HepG2 (cell line): ENCODE results near the gene LRRC63. TPM values are rescaled to one million over a fixed set of nuclear protein-coding genes. Genes with fewer than 3 reads are reported as not detected.

Source experiments
- ATAC-seq: fragments of 200-7000 bp; cut with Tn5 transposase; 3 replicates; pipeline ENCODE4 v1.9.1; 2020; ENCODE audit warnings: mild to moderate bottlenecking, moderate library complexity
- BruUV-seq: library from RNA; stranded (reverse); fragments of 400-500 nt; replicated peaks from 2 replicates; lab custom pipeline; 2021; lab: Mats Ljungman, UMichigan
- CTCF ChIA-PET: fragments of 300-600 bp; formaldehyde crosslinking; extraction: SDS; loops from one replicate; lab custom pipeline; 2021; ENCODE audit warnings: low total read pairs, inconsistent platforms, low intra/inter-chr PET ratio; lab: Yijun Ruan, JAX
- POLR2A ChIA-PET: fragments of 350-600 bp; sonication (Branson Sonifier 250); formaldehyde crosslinking; loops from one replicate; lab custom pipeline; 2020; ENCODE audit warnings: antibody characterized with exemption, inconsistent platforms; lab: Yijun Ruan, JAX
- DNase-seq: peaks from one replicate; pipeline ENCODE4 v3.0.0-alpha.2; 2015; ENCODE audit warnings: low spot score
- FAIRE-seq: peaks from 3 replicates; lab custom pipeline; 2011; peaks lifted over from hg19 to GRCh38; lab: Jason Lieb, UNC
- H2AFZ ChIP-seq: one replicate; pipeline ENCODE4 v1.6.1; 2011; ENCODE audit warnings: low read length, inconsistent platforms
- H3K27ac ChIP-seq: fragments of 300-600 bp; 3 replicates; pipeline ENCODE4 v1.8.0; 2011; ENCODE audit warnings: mixed run types, mild to moderate bottlenecking, mixed read lengths, low read length, inconsistent platforms; ENCODE audit not compliant: insufficient read depth; ENCODE audit errors: extremely low read length
- H3K27me3 ChIP-seq, 2 experiments: fragments of 200-600 bp in 1 of 2; 2 replicates in 1 of 2; 3 replicates in 1 of 2; pipeline versions ENCODE4 v1.6.0 to v1.8.0; 2011; ENCODE audit warnings: low read length in 2 of 2, mild to moderate bottlenecking in 2 of 2, moderate library complexity in 2 of 2, inconsistent platforms in 1 of 2; ENCODE audit not compliant: insufficient read depth in 2 of 2, control insufficient read depth in 1 of 2
- H3K36me3 ChIP-seq, 2 experiments: fragments of 200-600 bp in 1 of 2; replicated peaks in 1 of 2; 2 replicates in 1 of 2; 3 replicates in 1 of 2; pipeline versions ENCODE4 v1.5.1 to v1.8.0; 2011; ENCODE audit warnings: low read length in 2 of 2, inconsistent platforms in 1 of 2; ENCODE audit not compliant: insufficient read depth in 2 of 2, control insufficient read depth in 1 of 2
- H3K4me1 ChIP-seq: 2 replicates; pipeline ENCODE4 v1.5.1; 2012; ENCODE audit warnings: low read length, inconsistent platforms; ENCODE audit not compliant: insufficient read depth
- H3K4me2 ChIP-seq: 2 replicates; pipeline ENCODE4 v1.6.0; 2011; ENCODE audit warnings: low read depth, low read length, inconsistent platforms
- H3K4me3 ChIP-seq, 3 experiments: fragments of 200-600 bp in 1 of 3; sonication (generic), shearing (Covaris generic) in 1 of 3; replicated peaks in 1 of 3; 2 replicates each; pipeline ENCODE4 v1.5.1; 2011 to 2016; ENCODE audit warnings: low read length in 3 of 3, inconsistent platforms in 2 of 3, low read depth in 2 of 3, mild to moderate bottlenecking in 2 of 3, control low read depth in 1 of 3, mixed read lengths in 1 of 3; ENCODE audit not compliant: insufficient read depth in 1 of 3
- H3K79me2 ChIP-seq: one replicate; pipeline ENCODE4 v1.6.1; 2011; ENCODE audit warnings: low read length, inconsistent platforms; ENCODE audit not compliant: insufficient read depth
- H3K9ac ChIP-seq: 2 replicates; pipeline ENCODE4 v1.6.0; 2011; ENCODE audit warnings: mild to moderate bottlenecking, low read depth, low read length, inconsistent platforms; ENCODE audit not compliant: insufficient read depth
- H3K9me3 ChIP-seq: 2 replicates; pipeline ENCODE4 v1.5.1; 2012; ENCODE audit warnings: mild to moderate bottlenecking, low read length
- H4K20me1 ChIP-seq: 2 replicates; pipeline ENCODE4 v1.6.0; 2011; ENCODE audit warnings: inconsistent platforms, mild to moderate bottlenecking, low read length, moderate library complexity; ENCODE audit not compliant: insufficient read depth
- ADNP ChIP-seq: sonication (generic); formaldehyde crosslinking; IDR thresholded peaks from 2 replicates; pipeline ENCODE4 v1.4.0; 2020; ENCODE audit warnings: missing genetic modification reagents
- KDM5A ChIP-seq: fragments of 200-600 bp; sonication (generic); IDR thresholded peaks from 2 replicates; pipeline ENCODE4 v1.7.0; 2018; ENCODE audit warnings: antibody characterized with exemption, mild to moderate bottlenecking, low read length, borderline replicate concordance
- KLF11 ChIP-seq: IDR thresholded peaks from 2 replicates; pipeline ENCODE4 v1.6.1; 2016; ENCODE audit warnings: missing compliant biosample characterization
- KLF13 ChIP-seq: sonication (generic); formaldehyde crosslinking; IDR thresholded peaks from 2 replicates; pipeline ENCODE4 v1.4.0; 2020; ENCODE audit warnings: mild to moderate bottlenecking, missing genetic modification reagents
- MBD4 ChIP-seq: IDR thresholded peaks from 2 replicates; pipeline ENCODE4 v1.6.1; 2012; ENCODE audit warnings: low read length, inconsistent platforms, borderline replicate concordance
- RARG ChIP-seq: sonication (generic); formaldehyde crosslinking; IDR thresholded peaks from 2 replicates; pipeline ENCODE4 v1.4.0; 2020; ENCODE audit warnings: low read depth, mild to moderate bottlenecking, missing genetic modification reagents
- ZBTB40 ChIP-seq, 2 experiments: fragments of 450-650 bp in 1 of 2; sonication (generic) in 1 of 2; formaldehyde crosslinking in 1 of 2; IDR thresholded peaks; 2 replicates each; pipeline versions ENCODE4 v1.6.1 to v1.8.0; 2016 to 2022; ENCODE audit warnings: antibody characterized with exemption in 1 of 2, mild to moderate bottlenecking in 1 of 2, missing genetic modification reagents in 1 of 2
- ZNF468 ChIP-seq: sonication (generic); formaldehyde crosslinking; IDR thresholded peaks from 2 replicates; pipeline ENCODE4 v1.8.0; 2022; ENCODE audit warnings: mild to moderate bottlenecking, moderate library complexity, missing genetic modification reagents
- WGBS: methylation state at CpG from one replicate; pipeline ENCODE4 v1.1.6; 2017; ENCODE audit warnings: low lambda C conversion rate; 5-methylcytosine and 5-hydroxymethylcytosine counted together
- in situ Hi-C: cut with HindIII; loops from 2 replicates; pipeline ENCODE4 v1.10.0; 2017; ENCODE audit warnings: low pct_unique_long_range_greater_than_20kb; ENCODE audit not compliant: extremely low pct_ligation_motif_present
- intact Hi-C: fragments of 100-400 bp; cut with micrococcal nuclease; formaldehyde crosslinking; loops from one replicate; pipeline ENCODE4 v1.10.0; 2022; ENCODE audit not compliant: unreplicated experiment
- polyA plus RNA-seq, 8 experiments: library from polyadenylated mRNA; depleted of rRNA in 3 of 8; stranded (reverse) in 7 of 8; unstranded in 1 of 8; fragments of >200 nt; fragmentation: Illumina TruSeq in 4 of 8; extraction: Trizol in 4 of 8; gene quantifications; 2 replicates each; pipeline versions ENCODE4 v1.2.1 to v1.2.3, GENCODE V29; 2011 to 2016; ENCODE audit warnings: low read depth in 4 of 8, missing spikeins in 1 of 8, mixed read lengths in 1 of 8; ENCODE audit not compliant: insufficient read depth in 1 of 8
- total RNA-seq, 5 experiments: library from RNA; depleted of rRNA; stranded (reverse); fragments of >200 nt; fragmentation: Illumina TruSeq; extraction: Trizol; gene quantifications; 2 replicates each; pipeline ENCODE4 v1.2.3, GENCODE V29; 2016; ENCODE audit warnings: low read depth in 1 of 5

LRRC63 gene
- total and polyA plus RNA-seq, 2 of the 13 experiments (the other 11 are each of a cell fraction or from before 2014, with no cell fraction given), result not detected

GRCh38 chr13:46197299-46198048 is 14.3 kb upstream of the LRRC63 start:
- 3% methylated on average over 4 of the region's 4 CpGs for WGBS
- no peak overlapping the region for H3K4me3 ChIP-seq
- H3K4me2 ChIP-seq, result no peak overlapping the region
- CTCF ChIA-PET, result no interaction called here
- BruUV-seq, result no TSS peak
- FAIRE-seq, result no peak
- H3K27me3 ChIP-seq, result no peaks in the 10 kb centered on the region
- TF ChIP-seq ZBTB40 (IDR thresholded peaks at IDR 0.05) (no peak), ZBTB40 (CRISPR knock-in tag; IDR thresholded peaks at IDR 0.05) (no peak), KLF13 (CRISPR knock-in tag) (no peak), MBD4 (no peak), ADNP (CRISPR knock-in tag) (no peak), KLF11 (CRISPR knock-in tag) (no peak), KDM5A (no peak), RARG (CRISPR knock-in tag) (no peak), ZNF468 (CRISPR knock-in tag) (no peak)
- POLR2A ChIA-PET, result no interaction called here
- intact Hi-C loops, result loop anchor here (5.0 kb wide), 1 partner anchor 565 kb away; no protein-coding TSS in a partner anchor
- H2AFZ ChIP-seq, result no peak overlapping the region
- no peak overlapping the region for H3K27ac ChIP-seq
- H3K9ac ChIP-seq, result no peak overlapping the region
- no peaks in the 10 kb centered on the region for H3K9me3 ChIP-seq
- no peaks in the 10 kb centered on the region for H3K79me2 ChIP-seq
- no peaks in the 10 kb centered on the region for H3K36me3 ChIP-seq
- in situ Hi-C loops, result no loop called here
- ATAC-seq, result no peak
- H4K20me1 ChIP-seq, result no peaks in the 10 kb centered on the region
- DNase-seq, result no peak
- no peaks in the 10 kb centered on the region for H3K4me1 ChIP-seq
